ENCODE data around the gene NOX3.

- TF ChIP-seq CHD2 (IDR thresholded peaks at IDR 0.05; ENCODE audit: low read length) (no peak), CEBPB (IDR thresholded peaks at IDR 0.05; ENCODE audit: low read depth, low read length) (no peak), ATF3 (IDR thresholded peaks at IDR 0.05; ENCODE audit: insufficient read depth, low read depth, low read length) (no peak), NANOG (IDR thresholded peaks at IDR 0.05; ENCODE audit: insufficient read depth, low read depth, low read length, poor library complexity, severe bottlenecking) (no peak), SP1 (IDR thresholded peaks at IDR 0.05; ENCODE audit: low read depth, low read length) (no peak), BRCA1 (IDR thresholded peaks at IDR 0.05; ENCODE audit: low read depth, low read length) (no peak), MAX (IDR thresholded peaks at IDR 0.05) (no peak), POLR2AphosphoS5 (IDR thresholded peaks at IDR 0.05; ENCODE audit: low read depth, low read length) (no peak), RXRA (IDR thresholded peaks at IDR 0.05; ENCODE audit: insufficient read depth, low read depth, low read length) (no peak), SIN3A (conservative IDR thresholded peaks at IDR 0.05 in 1 of 2, IDR thresholded peaks at IDR 0.05 in 1 of 2; ENCODE audit: low read depth in 1 of 2, low read length in 2 of 2) (no peak)
- TF ChIP-seq, protein P1, sequence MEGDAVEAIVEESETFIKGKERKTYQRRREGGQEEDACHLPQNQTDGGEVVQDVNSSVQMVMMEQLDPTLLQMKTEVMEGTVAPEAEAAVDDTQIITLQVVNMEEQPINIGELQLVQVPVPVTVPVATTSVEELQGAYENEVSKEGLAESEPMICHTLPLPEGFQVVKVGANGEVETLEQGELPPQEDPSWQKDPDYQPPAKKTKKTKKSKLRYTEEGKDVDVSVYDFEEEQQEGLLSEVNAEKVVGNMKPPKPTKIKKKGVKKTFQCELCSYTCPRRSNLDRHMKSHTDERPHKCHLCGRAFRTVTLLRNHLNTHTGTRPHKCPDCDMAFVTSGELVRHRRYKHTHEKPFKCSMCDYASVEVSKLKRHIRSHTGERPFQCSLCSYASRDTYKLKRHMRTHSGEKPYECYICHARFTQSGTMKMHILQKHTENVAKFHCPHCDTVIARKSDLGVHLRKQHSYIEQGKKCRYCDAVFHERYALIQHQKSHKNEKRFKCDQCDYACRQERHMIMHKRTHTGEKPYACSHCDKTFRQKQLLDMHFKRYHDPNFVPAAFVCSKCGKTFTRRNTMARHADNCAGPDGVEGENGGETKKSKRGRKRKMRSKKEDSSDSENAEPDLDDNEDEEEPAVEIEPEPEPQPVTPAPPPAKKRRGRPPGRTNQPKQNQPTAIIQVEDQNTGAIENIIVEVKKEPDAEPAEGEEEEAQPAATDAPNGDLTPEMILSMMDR (IDR thresholded peaks at IDR 0.05; ENCODE audit: control extremely low read depth in 1 of 3, insufficient read depth in 1 of 3, low read depth in 1 of 3, low read length in 3 of 3) = no peak
These were observed 66.5 kb downstream of the NOX3 start for GRCh38 chr6:155389130-155389529.
